Measurements from ENCODE around the gene IKZF3. TPM values are rescaled to one million over a fixed set of nuclear protein-coding genes. Genes with fewer than 3 reads are reported as not detected.

IKZF3 gene
- total RNA-seq, 4 donors from 2014 or later = 0.30 to 1.9 (median 1.0) TPM

GRCh38 chr17:39872751-39873150 lies 8.6 kb upstream of the IKZF3 start:
- peaks cover 0 to 60% of the 10 kb centered on the region in 2 donors for H3K27me3 ChIP-seq
- no peak overlapping the region for H3K27ac ChIP-seq
- H3K36me3 ChIP-seq = no peaks in the 10 kb centered on the region
- peaks cover 0 to 11% (median 0%) of the 10 kb centered on the region in 4 donors for H3K9me3 ChIP-seq
- no peak for DNase-seq (ENCODE audit: low spot score in 2 of 2)
- H3K4me1 ChIP-seq = peaks cover 0 to 4% (median 0%) of the 10 kb centered on the region in 4 donors
- H3K4me3 ChIP-seq = no peak overlapping the region
- WGBS, 2 donors = 78 to 93% methylated on average over 2 of the region's 2 CpGs
- TF ChIP-seq POLR2A (IDR thresholded peaks at IDR 0.05) = no peak
- TF ChIP-seq CTCF (IDR thresholded peaks at IDR 0.05) = peak in 1 of 5 experiments; percentile 9
- TF ChIP-seq EP300 (IDR thresholded peaks at IDR 0.05) = no peak

GRCh38 chr17:39871801-39872200 lies 7.7 kb upstream of the IKZF3 start:
- no peak overlapping the region for H3K27ac ChIP-seq
- peaks cover 0 to 60% of the 10 kb centered on the region in 2 donors for H3K27me3 ChIP-seq
- peaks cover 0 to 4% (median 0%) of the 10 kb centered on the region in 4 donors for H3K4me1 ChIP-seq
- no peak overlapping the region for H3K4me3 ChIP-seq
- H3K36me3 ChIP-seq = no peaks in the 10 kb centered on the region
- DNase-seq (ENCODE audit: low spot score in 2 of 2) = no peak
- H3K9me3 ChIP-seq = peaks cover 0 to 18% (median 0%) of the 10 kb centered on the region in 4 donors
- 66 to 71% methylated on average over 2 of the region's 2 CpGs for WGBS, 2 donors
- no peak for TF ChIP-seq POLR2A (IDR thresholded peaks at IDR 0.05)
- TF ChIP-seq CTCF (IDR thresholded peaks at IDR 0.05) = no peak
- TF ChIP-seq EP300 (IDR thresholded peaks at IDR 0.05) = no peak

GRCh38 chr17:39870776-39871175 lies 6.7 kb upstream of the IKZF3 start:
- H3K36me3 ChIP-seq = no peaks in the 10 kb centered on the region
- TF ChIP-seq CTCF (IDR thresholded peaks at IDR 0.05) = no peak
- no peak for DNase-seq (ENCODE audit: low spot score in 2 of 2)
- WGBS, 2 donors = 96 to 98% methylated on average over 1 of the region's 1 CpG
- H3K4me1 ChIP-seq = peaks cover 0 to 4% (median 2%) of the 10 kb centered on the region in 4 donors
- H3K4me3 ChIP-seq = no peak overlapping the region
- no peak overlapping the region for H3K27ac ChIP-seq
- peaks cover 0 to 61% of the 10 kb centered on the region in 2 donors for H3K27me3 ChIP-seq
- peaks cover 0 to 18% (median 0%) of the 10 kb centered on the region in 4 donors for H3K9me3 ChIP-seq

GRCh38 chr17:39868554-39868942 lies 4.4 kb upstream of the IKZF3 start:
- DNase-seq (ENCODE audit: low spot score in 2 of 2) = no peak
- no peaks in the 10 kb centered on the region for H3K36me3 ChIP-seq
- no peak overlapping the region for H3K27ac ChIP-seq
- H3K4me1 ChIP-seq = peaks cover 0 to 13% (median 6%) of the 10 kb centered on the region in 4 donors
- WGBS, 2 donors = 75 to 81% methylated on average over 17 of the region's 17 CpGs
- peaks cover 0 to 68% of the 10 kb centered on the region in 2 donors for H3K27me3 ChIP-seq
- no peak for TF ChIP-seq POLR2A (IDR thresholded peaks at IDR 0.05)
- TF ChIP-seq CTCF (IDR thresholded peaks at IDR 0.05) = no peak
- TF ChIP-seq EP300 (IDR thresholded peaks at IDR 0.05) = no peak
- H3K4me3 ChIP-seq = no peak overlapping the region
- H3K9me3 ChIP-seq = peaks cover 0 to 21% (median 0%) of the 10 kb centered on the region in 4 donors

- TF ChIP-seq EP300 (IDR thresholded peaks at IDR 0.05) (no peak), POLR2A (IDR thresholded peaks at IDR 0.05) (no peak), CTCF (IDR thresholded peaks at IDR 0.05) (no peak)
- no peak for DNase-seq (ENCODE audit: low spot score in 2 of 2)
- Histone ChIP-seq H3K4me1 (peaks cover 0 to 14% (median 6%) of the 10 kb centered on the region in 4 donors), H3K27me3 (peaks cover 0 to 71% of the 10 kb centered on the region in 2 donors), H3K9me3 (peaks cover 0 to 21% (median 0%) of the 10 kb centered on the region in 4 donors), H3K36me3 (no peaks in the 10 kb centered on the region), H3K27ac (peak within 1 kb of the TSS in 1 of 4 donors; percentile 51), H3K4me3 (peak within 1 kb of the TSS in 1 of 4 donors; percentile 34)
- WGBS, 2 donors = 18 to 32% methylated on average over 67 of the region's 67 CpGs
Measured at GRCh38 chr17:39867880-39868553, 3.9 kb upstream of the IKZF3 start, which contains the start of gene ZPBP2. ZPBP2 (plus strand) TSS chr17:39868202; CDS start chr17:39868355, 153 bp downstream.
